PC-9 (cell line): ENCODE data around the gene PDZD4.

Experiments used
- EZH2 ChIP-seq: fragments of 200-600 bp; sonication (generic); IDR thresholded peaks from 2 replicates; pipeline ENCODE4 v1.8.0; 2017; ENCODE audit warnings: antibody characterized with exemption, low read depth
- TF ChIP-seq, protein P1 (sequence below): fragments of 200-600 bp; sonication (generic); conservative IDR thresholded peaks from 2 replicates; pipeline ENCODE4 v1.6.1; 2017; ENCODE audit warnings: mixed run types, antibody characterized with exemption, mild to moderate bottlenecking, moderate library complexity

DNA sequence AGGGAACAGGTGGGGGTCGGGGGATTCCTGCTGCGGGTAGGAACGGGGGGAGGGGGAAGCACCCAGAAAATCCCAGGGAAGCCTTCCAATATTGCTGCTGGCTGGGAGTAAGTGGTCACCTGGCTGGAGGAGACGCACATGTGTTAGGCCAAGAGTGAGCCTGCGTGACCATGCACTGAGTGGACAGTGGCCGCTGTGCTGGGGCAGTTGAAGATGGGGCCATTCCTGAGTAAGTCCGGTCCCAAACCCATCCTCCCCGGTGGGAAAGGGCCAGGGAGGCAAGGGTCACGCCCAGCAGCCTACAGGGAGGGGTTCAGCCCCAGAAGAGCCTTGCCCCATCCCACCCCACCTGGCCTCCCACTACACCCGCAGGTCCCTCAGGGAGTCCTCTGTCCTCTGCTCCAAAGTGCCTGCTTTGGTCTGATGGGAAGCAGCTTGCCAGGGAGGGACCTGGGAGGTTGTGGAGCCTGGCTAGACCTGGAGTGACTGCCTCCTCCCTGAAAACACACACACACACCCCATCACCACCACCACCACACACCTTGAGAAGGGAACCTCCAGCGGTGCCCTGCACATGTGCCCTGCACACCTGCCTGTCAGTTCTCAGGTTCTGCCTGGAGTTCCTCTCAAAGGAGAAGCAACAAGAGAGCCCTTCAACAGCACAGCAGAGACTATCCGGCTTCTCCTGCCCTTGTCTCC is 49.5 kb upstream of the PDZD4 start:
- TF ChIP-seq, protein P1, sequence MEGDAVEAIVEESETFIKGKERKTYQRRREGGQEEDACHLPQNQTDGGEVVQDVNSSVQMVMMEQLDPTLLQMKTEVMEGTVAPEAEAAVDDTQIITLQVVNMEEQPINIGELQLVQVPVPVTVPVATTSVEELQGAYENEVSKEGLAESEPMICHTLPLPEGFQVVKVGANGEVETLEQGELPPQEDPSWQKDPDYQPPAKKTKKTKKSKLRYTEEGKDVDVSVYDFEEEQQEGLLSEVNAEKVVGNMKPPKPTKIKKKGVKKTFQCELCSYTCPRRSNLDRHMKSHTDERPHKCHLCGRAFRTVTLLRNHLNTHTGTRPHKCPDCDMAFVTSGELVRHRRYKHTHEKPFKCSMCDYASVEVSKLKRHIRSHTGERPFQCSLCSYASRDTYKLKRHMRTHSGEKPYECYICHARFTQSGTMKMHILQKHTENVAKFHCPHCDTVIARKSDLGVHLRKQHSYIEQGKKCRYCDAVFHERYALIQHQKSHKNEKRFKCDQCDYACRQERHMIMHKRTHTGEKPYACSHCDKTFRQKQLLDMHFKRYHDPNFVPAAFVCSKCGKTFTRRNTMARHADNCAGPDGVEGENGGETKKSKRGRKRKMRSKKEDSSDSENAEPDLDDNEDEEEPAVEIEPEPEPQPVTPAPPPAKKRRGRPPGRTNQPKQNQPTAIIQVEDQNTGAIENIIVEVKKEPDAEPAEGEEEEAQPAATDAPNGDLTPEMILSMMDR, result no peak
- no peak for TF ChIP-seq EZH2
